ENCODE results near the gene HCAR3.
A peak's percentile ranks its signal among the peaks of the same experiment; 100 is the strongest.
"Not testable (repeated sequence)": the region's sequence is repeated elsewhere in the genome, so short reads cannot be mapped to it uniquely, and the experiment has no call there.

The HCAR3 gene

GRCh38 chr12:122716658-122717057 lies at the start of gene HCAR3:
TSS of gene HCAR3 (minus strand) at chr12:122716811. CDS start at chr12:122716737, 74 bp downstream.
- not testable (repeated sequence) for H3K4me3 ChIP-seq (ENCODE audit: low read depth, low read length)
- peak; percentile 76 for DNase-seq (ENCODE audit: low read depth)

GRCh38 chr12:122757568-122757967 lies 41.0 kb upstream of the HCAR3 start:
- TF ChIP-seq CTCF (IDR thresholded peaks at IDR 0.05; ENCODE audit: low read depth, low read length) (no peak), MYC (IDR thresholded peaks at IDR 0.05; ENCODE audit: low read depth, low read length) (no peak)
- no peak overlapping the region for H3K4me3 ChIP-seq (ENCODE audit: low read depth, low read length)
- DNase-seq (ENCODE audit: low read depth): no peak

- H3K4me3 ChIP-seq (ENCODE audit: low read depth, low read length): no peak overlapping the region
- TF ChIP-seq MYC (IDR thresholded peaks at IDR 0.05; ENCODE audit: low read depth, low read length) (no peak), CTCF (IDR thresholded peaks at IDR 0.05; ENCODE audit: low read depth, low read length) (no peak), MAX (IDR thresholded peaks at IDR 0.05; ENCODE audit: low read depth, low read length) (no peak), POLR2A (IDR thresholded peaks at IDR 0.05; ENCODE audit: extremely low read depth, insufficient read length) (no peak)
- no peak for DNase-seq (ENCODE audit: low read depth)
Measured at GRCh38 chr12:122754790-122755189, 38.2 kb upstream of the HCAR3 start.

- peak; percentile 63 for DNase-seq (ENCODE audit: low read depth)
- peak overlapping the region; percentile 98 for H3K4me3 ChIP-seq (ENCODE audit: low read depth, low read length)
- TF ChIP-seq POLR2A (IDR thresholded peaks at IDR 0.05; ENCODE audit: extremely low read depth, insufficient read length) (no peak), MAX (IDR thresholded peaks at IDR 0.05; ENCODE audit: low read depth, low read length) (peak; percentile 3; the same call in 1 of the 2 replicates)
Measured at GRCh38 chr12:122753319-122753650, 36.7 kb upstream of the HCAR3 start.

- DNase-seq (ENCODE audit: low read depth): peak; percentile 98
- peak within 1 kb of the TSS; percentile 98 for H3K4me3 ChIP-seq (ENCODE audit: low read depth, low read length)
- TF ChIP-seq POLR2A (IDR thresholded peaks at IDR 0.05; ENCODE audit: extremely low read depth, insufficient read length) (peak; percentile 97), MAX (IDR thresholded peaks at IDR 0.05; ENCODE audit: low read depth, low read length) (peak; percentile 95), MYC (IDR thresholded peaks at IDR 0.05; ENCODE audit: low read depth, low read length) (peak; percentile 94), CTCF (IDR thresholded peaks at IDR 0.05; ENCODE audit: low read depth, low read length) (peak; percentile 83)
Measured at GRCh38 chr12:122752464-122753318, 36.1 kb upstream of the HCAR3 start, which contains the start of gene DENR. TSS of gene DENR (plus strand) at chr12:122752824. CDS start at chr12:122753702, 878 bp downstream.

- DNase-seq (ENCODE audit: low read depth); H3K4me3 ChIP-seq (ENCODE audit: low read depth, low read length): not testable (repeated sequence)
Measured at GRCh38 chr12:122750781-122751515, 34.3 kb upstream of the HCAR3 start.

- no peak for DNase-seq (ENCODE audit: low read depth)
- H3K4me3 ChIP-seq (ENCODE audit: low read depth, low read length): no peak overlapping the region
- TF ChIP-seq MAX (IDR thresholded peaks at IDR 0.05; ENCODE audit: low read depth, low read length) (0 out of 2 replicates have a peak, but pooled peaks have one; percentile 18), POLR2A (IDR thresholded peaks at IDR 0.05; ENCODE audit: extremely low read depth, insufficient read length) (no peak), MYC (IDR thresholded peaks at IDR 0.05; ENCODE audit: low read depth, low read length) (no peak), CTCF (IDR thresholded peaks at IDR 0.05; ENCODE audit: low read depth, low read length) (no peak)
Measured at GRCh38 chr12:122749569-122750332, 33.1 kb upstream of the HCAR3 start.
